Activated naive CD4-positive, alpha-beta T cell treated with anti-CD3 and anti-CD28 coated beads for 36 hours (primary cell): ENCODE results near the gene DAB1. TPM values are rescaled to one million over a fixed set of nuclear protein-coding genes. Genes with fewer than 3 reads are reported as not detected.

Experiments
- CTCF ChIA-PET: fragments of 350-600 bp; sonication (Branson Sonifier 250); formaldehyde crosslinking; loops from one replicate; lab custom pipeline; 2021; ENCODE audit warnings: antibody characterized with exemption; lab: Charles Lee
- DNase-seq: peaks from one replicate; pipeline ENCODE4 v3.0.0-alpha.2; 2020
- H3K27ac Mint-ChIP-seq: one replicate; pipeline ENCODE4 v1.8.0; 2021; ENCODE audit warnings: mild to moderate bottlenecking, mixed read lengths
- H3K27me3 Mint-ChIP-seq: one replicate; pipeline ENCODE4 v1.8.0; 2021; ENCODE audit warnings: low read depth, mixed read lengths
- H3K36me3 Mint-ChIP-seq: one replicate; pipeline ENCODE4 v1.8.0; 2021; ENCODE audit warnings: low read depth, mixed read lengths
- H3K4me1 Mint-ChIP-seq: one replicate; pipeline ENCODE4 v1.8.0; 2021; ENCODE audit warnings: low read depth, mixed read lengths
- H3K4me3 Mint-ChIP-seq: one replicate; pipeline ENCODE4 v1.8.0; 2021; ENCODE audit warnings: mild to moderate bottlenecking, moderate library complexity, mixed read lengths
- H3K9me3 Mint-ChIP-seq: one replicate; pipeline ENCODE4 v1.8.0; 2021; ENCODE audit warnings: mixed read lengths
- intact Hi-C: fragments of 100-400 bp; cut with micrococcal nuclease; formaldehyde crosslinking; loops from one replicate; pipeline ENCODE4 v1.15.1; 2023
- total RNA-seq, 2 experiments: library from RNA; stranded (reverse); gene quantifications; one replicate each; pipeline ENCODE4 v1.2.3, GENCODE V29; 2021

DAB1 gene
- total RNA-seq, 2 experiments from 2014 or later = not detected

DNA sequence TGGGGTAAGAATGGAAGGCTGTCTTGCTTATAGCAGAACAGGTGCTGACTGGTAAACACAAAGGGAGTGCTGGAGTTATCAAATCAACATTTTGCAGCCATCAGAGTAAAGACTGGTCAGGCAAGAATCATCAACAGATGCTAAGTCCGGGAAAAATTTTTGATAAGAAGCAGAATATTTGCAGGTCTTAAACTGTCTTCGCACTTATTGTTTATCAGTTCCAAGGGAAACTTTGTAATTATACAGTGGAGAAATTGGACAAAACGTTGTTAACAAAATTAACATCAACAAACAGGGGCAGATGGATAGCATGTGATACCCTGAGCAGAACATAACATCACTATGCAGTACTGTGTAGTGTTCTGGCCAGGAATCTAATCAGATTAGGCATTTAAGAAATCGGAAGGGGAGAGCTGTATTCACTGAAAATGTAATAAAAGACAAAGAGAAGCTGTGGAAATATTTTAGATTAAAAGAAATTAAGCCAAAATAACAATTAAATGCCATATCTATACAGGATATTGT lies 127.1 kb downstream of the DAB1 start:
- no peaks in the 10 kb centered on the region for H3K27me3 Mint-ChIP-seq
- intact Hi-C loops = no loop called here
- CTCF ChIA-PET = no interaction called here
- H3K4me1 Mint-ChIP-seq = no peaks in the 10 kb centered on the region
- H3K27ac Mint-ChIP-seq = no peak overlapping the region
- no peak for DNase-seq
- no peaks in the 10 kb centered on the region for H3K9me3 Mint-ChIP-seq
- H3K4me3 Mint-ChIP-seq = no peak overlapping the region
- H3K36me3 Mint-ChIP-seq = no peaks in the 10 kb centered on the region

DNA sequence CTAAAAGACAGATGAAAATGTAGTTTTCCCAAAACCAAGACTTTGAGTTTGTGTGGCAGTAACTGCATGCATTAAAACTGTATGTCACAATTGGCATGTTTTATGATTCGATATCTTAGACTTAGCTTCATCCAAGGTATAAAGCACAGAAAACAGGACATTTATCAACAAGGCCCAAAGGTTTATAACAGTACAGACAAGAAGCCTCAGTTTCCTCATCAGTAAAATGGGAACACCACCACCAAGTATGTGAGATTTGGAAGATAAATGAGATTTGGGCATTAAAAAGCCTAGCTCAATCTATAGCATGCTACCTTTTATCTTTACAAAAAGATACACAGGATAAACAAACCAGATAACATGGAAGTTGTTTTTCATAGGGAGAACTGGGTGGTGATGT lies 128.5 kb downstream of the DAB1 start:
- no peak for DNase-seq
- intact Hi-C loops = no loop called here
- H3K36me3 Mint-ChIP-seq = no peaks in the 10 kb centered on the region
- H3K9me3 Mint-ChIP-seq = no peaks in the 10 kb centered on the region
- H3K27ac Mint-ChIP-seq = no peak overlapping the region
- CTCF ChIA-PET = no interaction called here
- H3K4me3 Mint-ChIP-seq = no peak overlapping the region
- no peaks in the 10 kb centered on the region for H3K4me1 Mint-ChIP-seq
- no peaks in the 10 kb centered on the region for H3K27me3 Mint-ChIP-seq

DNA sequence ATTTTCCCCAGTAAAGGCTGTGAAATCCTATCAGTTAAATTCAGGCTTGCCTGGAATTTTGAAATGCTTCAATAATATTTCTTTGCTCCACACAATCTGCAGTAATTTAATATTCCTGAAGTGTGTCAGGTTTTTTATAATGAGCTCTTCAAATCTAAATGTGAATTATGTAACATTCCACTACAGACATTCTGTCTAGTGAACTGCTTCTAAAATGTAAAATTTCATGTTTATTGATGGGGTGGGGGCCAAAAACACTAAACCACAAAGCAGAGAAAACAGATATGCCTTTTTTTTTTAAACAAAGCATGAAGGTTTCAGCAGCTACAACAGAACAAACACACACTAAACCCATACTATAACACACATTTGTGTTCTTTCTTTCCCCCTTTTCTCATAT lies 129.7 kb downstream of the DAB1 start:
- intact Hi-C loops = no loop called here
- Mint-ChIP-seq H3K4me1 (no peaks in the 10 kb centered on the region), H3K4me3 (no peak overlapping the region), H3K27me3 (peaks cover 4% of the 10 kb centered on the region), H3K36me3 (no peaks in the 10 kb centered on the region), H3K27ac (no peak overlapping the region), H3K9me3 (no peaks in the 10 kb centered on the region)
- DNase-seq = no peak
- CTCF ChIA-PET = no interaction called here

DNA sequence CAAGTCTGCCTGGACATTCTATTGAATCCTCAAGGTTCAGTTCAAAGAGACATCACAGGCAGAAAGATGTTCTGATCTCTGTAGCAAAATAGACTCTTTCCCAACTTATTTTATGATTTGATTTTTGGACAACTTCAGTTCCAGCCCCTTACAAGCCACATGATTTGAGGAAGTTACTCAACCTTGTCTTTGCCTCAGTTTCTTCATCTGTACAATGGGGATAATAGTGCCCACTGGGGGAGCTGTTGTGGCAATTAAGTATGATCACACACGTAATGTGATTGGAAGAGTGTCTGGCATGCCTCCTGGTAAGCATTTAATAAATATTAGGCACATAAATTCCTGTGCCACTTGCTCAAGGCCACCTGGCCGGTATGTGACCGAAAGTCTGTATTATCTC lies 130.6 kb downstream of the DAB1 start:
- intact Hi-C loops = no loop called here
- Mint-ChIP-seq H3K9me3 (no peaks in the 10 kb centered on the region), H3K4me3 (no peak overlapping the region), H3K36me3 (no peaks in the 10 kb centered on the region), H3K27me3 (peaks cover 7% of the 10 kb centered on the region), H3K27ac (no peak overlapping the region), H3K4me1 (no peaks in the 10 kb centered on the region)
- no peak for DNase-seq
- CTCF ChIA-PET = no interaction called here

DNA sequence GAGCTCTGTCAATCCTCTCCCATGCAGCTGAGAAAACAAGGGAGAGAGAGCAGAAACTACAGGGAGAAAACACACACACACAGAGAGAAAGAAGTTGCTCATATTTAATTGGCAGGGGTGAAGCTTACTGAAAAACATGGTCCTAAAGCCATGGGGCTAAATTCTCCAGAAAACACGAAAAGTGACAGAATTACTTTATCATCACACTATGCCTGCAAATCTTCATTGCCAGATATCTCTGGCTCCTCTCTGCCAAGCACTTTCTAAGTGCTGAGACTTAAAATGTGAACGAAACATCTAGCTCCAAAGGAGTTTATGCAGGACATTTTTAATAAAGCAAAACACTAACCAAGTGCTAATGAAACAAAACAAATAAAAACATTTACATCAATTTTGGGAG lies 134.1 kb downstream of the DAB1 start:
- Mint-ChIP-seq H3K4me3 (no peak overlapping the region), H3K4me1 (no peaks in the 10 kb centered on the region), H3K27ac (no peak overlapping the region), H3K27me3 (peaks cover 12% of the 10 kb centered on the region), H3K9me3 (no peaks in the 10 kb centered on the region), H3K36me3 (no peaks in the 10 kb centered on the region)
- no peak for DNase-seq
- CTCF ChIA-PET = no interaction called here
- intact Hi-C loops = no loop called here

DNA sequence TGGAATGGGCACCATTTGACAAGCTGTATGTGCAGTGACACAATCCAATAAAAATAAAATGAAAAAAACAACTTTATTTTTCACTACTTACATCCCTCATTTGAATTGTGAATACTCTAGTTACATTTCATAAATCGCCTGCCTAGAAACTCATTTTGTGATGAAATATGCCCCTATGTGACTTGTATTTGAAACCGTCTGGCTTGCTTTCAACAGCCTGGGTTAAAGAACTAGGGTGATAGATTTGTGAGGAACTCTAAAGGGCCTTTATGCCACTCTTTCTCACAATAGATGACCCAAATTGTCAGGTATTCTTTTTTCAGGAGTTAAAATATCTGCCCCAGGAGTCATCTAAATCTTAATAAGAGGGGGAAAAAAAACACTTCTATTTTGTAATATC lies 137.9 kb downstream of the DAB1 start:
- H3K27me3 Mint-ChIP-seq = peaks cover 12% of the 10 kb centered on the region

DNA sequence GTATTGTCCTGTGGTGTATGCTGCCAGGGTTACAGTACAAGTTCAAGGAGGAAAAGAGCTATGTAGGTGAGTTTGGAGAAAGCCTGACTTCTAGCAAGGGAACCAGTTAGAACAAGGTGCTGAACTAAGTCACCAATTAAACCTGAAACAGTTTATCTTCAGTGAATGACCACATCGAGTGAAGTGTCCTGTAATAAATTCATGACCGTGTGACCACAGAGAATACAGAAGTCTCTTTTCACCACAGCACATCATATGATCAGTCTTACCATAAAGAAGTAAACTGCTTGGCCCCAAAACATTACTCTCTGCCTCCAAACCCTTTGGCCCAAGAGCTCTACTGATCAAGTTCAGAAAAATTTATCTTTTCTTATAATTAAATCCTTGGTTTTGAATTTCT lies 141.4 kb downstream of the DAB1 start:
- Mint-ChIP-seq H3K27ac (no peak overlapping the region), H3K4me1 (no peaks in the 10 kb centered on the region), H3K36me3 (no peaks in the 10 kb centered on the region), H3K27me3 (peaks cover 3% of the 10 kb centered on the region), H3K9me3 (no peaks in the 10 kb centered on the region), H3K4me3 (no peak overlapping the region)
- no peak for DNase-seq
- intact Hi-C loops = no loop called here
- CTCF ChIA-PET = interaction anchor here (1.3 kb wide), 1 partner anchor 10 kb away, joined by 4 read pairs; no protein-coding TSS in a partner anchor

More for the DNA sequence above, 137.9 kb downstream of the DAB1 start:
- Mint-ChIP-seq H3K4me1 (no peaks in the 10 kb centered on the region), H3K27ac (no peak overlapping the region), H3K36me3 (no peaks in the 10 kb centered on the region), H3K9me3 (no peaks in the 10 kb centered on the region), H3K4me3 (no peak overlapping the region)
- intact Hi-C loops = no loop called here
- CTCF ChIA-PET = no interaction called here
- no peak for DNase-seq

DNA sequence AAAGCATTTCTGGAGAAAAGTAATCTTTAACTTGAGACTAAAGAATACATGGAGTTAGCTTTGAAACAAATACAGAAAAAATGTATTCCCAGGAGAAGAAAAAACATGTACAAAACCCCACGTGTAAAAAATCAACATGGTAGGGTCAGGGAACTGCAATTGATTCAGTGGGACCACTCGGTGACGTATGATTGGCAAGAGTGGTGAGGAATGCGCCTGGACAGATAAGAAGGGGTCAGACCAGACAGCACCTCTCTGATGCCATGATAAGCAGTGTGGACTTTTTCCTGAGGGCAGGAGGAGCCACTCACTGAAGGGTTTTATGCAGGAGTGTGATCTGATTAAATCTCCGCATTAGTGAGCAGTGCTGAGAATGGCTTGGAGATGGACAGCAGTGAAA lies 142.5 kb downstream of the DAB1 start:
- CTCF ChIA-PET = interaction anchor here (1.3 kb wide), 1 partner anchor 11 kb away, joined by 4 read pairs; no protein-coding TSS in a partner anchor
- Mint-ChIP-seq H3K4me1 (no peaks in the 10 kb centered on the region), H3K36me3 (no peaks in the 10 kb centered on the region), H3K4me3 (no peak overlapping the region), H3K27ac (no peak overlapping the region), H3K27me3 (peaks cover 4% of the 10 kb centered on the region), H3K9me3 (no peaks in the 10 kb centered on the region)
- intact Hi-C loops = no loop called here
- no peak for DNase-seq

DNA sequence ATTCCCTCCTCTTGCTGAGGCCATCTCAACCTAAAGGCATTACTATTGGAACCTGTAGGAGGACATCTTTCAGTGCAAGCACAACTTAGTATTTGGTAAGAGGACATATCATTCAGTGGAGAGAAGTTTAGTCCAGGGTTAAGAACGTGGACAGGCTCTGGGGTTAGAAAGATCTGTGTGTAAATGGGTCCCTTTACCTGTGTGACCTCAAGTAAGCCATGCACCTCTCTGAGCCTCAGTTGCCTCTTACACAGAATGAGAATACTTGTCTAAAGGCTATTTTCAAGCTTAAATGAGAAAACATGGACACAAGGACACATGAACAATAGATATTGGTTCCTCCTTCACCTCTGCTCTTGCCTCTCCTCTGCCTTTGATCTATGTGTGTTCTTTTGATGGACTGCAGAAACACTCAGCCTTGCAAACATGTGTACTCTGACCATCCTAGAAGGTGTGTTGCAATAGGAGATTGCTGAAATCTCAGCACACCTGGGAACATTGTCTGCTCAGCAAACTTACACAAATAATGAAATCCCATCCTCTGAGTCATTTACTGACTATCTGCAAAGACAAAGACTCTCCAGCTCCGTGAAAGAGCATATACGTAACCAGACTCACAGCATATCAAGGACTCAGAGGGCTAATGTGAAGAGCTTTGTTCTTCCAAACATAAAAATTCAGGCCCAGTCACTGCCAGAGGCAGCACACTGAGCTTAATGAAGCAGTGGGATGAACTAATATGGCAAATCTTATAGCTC lies 143.8 kb downstream of the DAB1 start:
- Mint-ChIP-seq H3K27me3 (peaks cover 2% of the 10 kb centered on the region), H3K4me1 (no peaks in the 10 kb centered on the region), H3K36me3 (no peaks in the 10 kb centered on the region), H3K27ac (no peak overlapping the region), H3K4me3 (no peak overlapping the region), H3K9me3 (no peaks in the 10 kb centered on the region)
- intact Hi-C loops = no loop called here
- CTCF ChIA-PET = no interaction called here
- DNase-seq = no peak

DNA sequence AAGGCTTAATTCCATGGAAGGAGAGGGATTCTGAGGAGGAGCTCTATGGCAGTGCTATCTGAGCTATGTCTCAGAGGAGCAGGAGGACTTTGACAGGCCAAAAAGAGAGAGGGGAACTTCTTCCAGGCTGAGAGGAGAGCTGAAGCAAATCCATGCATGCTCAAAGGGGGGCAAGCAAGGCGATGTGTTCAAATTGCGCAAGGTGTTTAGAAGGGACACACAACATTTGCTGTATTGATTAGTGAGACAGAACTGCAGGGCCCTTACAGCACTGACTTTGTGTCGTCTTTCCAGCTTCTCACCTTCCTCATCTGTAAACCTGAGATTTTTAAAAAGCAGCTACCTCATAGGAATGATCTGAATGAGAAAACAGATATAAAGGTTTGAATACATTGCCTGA lies 145.3 kb downstream of the DAB1 start:
- Mint-ChIP-seq H3K9me3 (no peaks in the 10 kb centered on the region), H3K4me3 (no peak overlapping the region), H3K27ac (no peak overlapping the region), H3K36me3 (no peaks in the 10 kb centered on the region), H3K4me1 (no peaks in the 10 kb centered on the region), H3K27me3 (peaks cover 2% of the 10 kb centered on the region)
- DNase-seq = no peak
- CTCF ChIA-PET = no interaction called here
- intact Hi-C loops = no loop called here

DNA sequence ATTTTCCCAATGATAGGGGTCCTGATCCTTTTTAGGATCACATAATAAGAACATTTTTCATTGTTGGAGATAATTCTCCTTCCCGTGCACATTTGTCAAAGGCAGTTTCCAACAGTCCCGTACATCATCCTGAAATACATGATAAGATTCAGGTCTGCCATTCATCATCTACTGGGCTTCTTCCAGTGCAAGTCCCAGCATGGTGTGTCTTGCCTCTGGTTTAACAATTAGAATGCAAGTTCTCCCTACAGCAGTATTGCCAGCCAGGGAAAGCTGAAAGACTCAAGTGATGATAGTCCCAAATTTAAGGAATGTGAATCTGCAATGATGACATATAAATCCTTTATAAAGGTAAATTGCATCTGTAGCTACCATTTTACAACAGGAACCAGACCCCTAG lies 146.2 kb downstream of the DAB1 start:
- DNase-seq = no peak
- CTCF ChIA-PET = no interaction called here
- H3K9me3 Mint-ChIP-seq = no peaks in the 10 kb centered on the region

DNA sequence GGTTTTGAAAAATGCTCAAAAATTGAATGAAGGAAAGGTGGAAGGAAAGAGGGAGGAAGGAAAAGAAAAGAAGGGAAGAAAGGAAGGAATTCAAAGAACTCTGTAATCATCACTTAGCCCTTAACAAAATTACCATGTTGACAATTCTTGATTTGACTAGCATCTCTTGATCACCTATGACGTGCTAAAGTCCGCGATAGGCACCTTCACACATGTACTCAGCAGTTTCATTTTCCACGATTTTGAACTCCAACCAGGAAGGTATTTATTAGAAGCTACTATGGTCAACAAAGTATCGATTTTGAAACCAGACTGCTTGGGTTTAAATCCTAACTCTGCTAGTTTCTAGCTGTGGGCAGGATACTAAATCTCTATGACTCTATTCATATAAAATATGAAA lies 146.9 kb downstream of the DAB1 start:
- Mint-ChIP-seq H3K4me1 (no peaks in the 10 kb centered on the region), H3K4me3 (no peak overlapping the region), H3K36me3 (no peaks in the 10 kb centered on the region), H3K27me3 (peaks cover 2% of the 10 kb centered on the region), H3K27ac (no peak overlapping the region), H3K9me3 (no peaks in the 10 kb centered on the region)
- no peak for DNase-seq
- CTCF ChIA-PET = no interaction called here
- intact Hi-C loops = no loop called here

More for the DNA sequence above, 146.2 kb downstream of the DAB1 start:
- H3K4me1 Mint-ChIP-seq = no peaks in the 10 kb centered on the region
- H3K4me3 Mint-ChIP-seq = no peak overlapping the region
- no peak overlapping the region for H3K27ac Mint-ChIP-seq
- peaks cover 2% of the 10 kb centered on the region for H3K27me3 Mint-ChIP-seq
- no peaks in the 10 kb centered on the region for H3K36me3 Mint-ChIP-seq
- intact Hi-C loops = no loop called here

DNA sequence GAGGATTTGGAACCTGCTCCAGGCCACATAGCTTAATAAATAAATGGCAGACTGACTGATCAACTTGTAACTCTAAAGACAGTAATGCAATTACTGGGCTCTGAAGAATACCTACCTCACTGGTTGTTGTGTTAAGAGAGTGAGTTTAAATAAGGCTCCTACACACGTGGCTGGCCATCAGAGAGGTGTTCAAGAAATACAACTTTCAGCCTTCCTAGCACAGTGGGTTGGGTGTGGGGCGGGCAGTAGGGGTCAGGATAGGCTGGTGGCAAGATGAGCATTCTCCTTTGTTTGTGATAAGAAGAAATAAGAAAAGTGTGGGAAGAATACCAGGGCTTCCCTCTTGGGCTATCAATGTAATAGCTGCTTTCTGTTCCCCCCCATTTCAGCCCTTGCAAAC lies 151.3 kb downstream of the DAB1 start:
- no peak overlapping the region for H3K27ac Mint-ChIP-seq
- no peak for DNase-seq
- no peak overlapping the region for H3K4me3 Mint-ChIP-seq
- H3K36me3 Mint-ChIP-seq = no peaks in the 10 kb centered on the region
- H3K9me3 Mint-ChIP-seq = no peaks in the 10 kb centered on the region
- intact Hi-C loops = no loop called here
- no peaks in the 10 kb centered on the region for H3K4me1 Mint-ChIP-seq
- H3K27me3 Mint-ChIP-seq = peaks cover 2% of the 10 kb centered on the region
- CTCF ChIA-PET = no interaction called here
